ELF-1 (cell line): ENCODE results near the gene TSNAXIP1.
A peak's percentile ranks its signal among the peaks of the same experiment; 100 is the strongest.

Experiments
- DNase-seq: peaks from one replicate; pipeline ENCODE4 v3.0.0-alpha.2; 2016; ENCODE audit warnings: low read depth, low spot score

The TSNAXIP1 gene

GRCh38 chr16:67782567-67783352 is 23.9 kb upstream of the TSNAXIP1 start:
- DNase-seq: no peak

GRCh38 chr16:67783353-67783725 is 23.4 kb upstream of the TSNAXIP1 start:
- DNase-seq: no peak

GRCh38 chr16:67786491-67786890 is 20.2 kb upstream of the TSNAXIP1 start:
- DNase-seq: no peak

GRCh38 chr16:67790071-67790470 is 16.6 kb upstream of the TSNAXIP1 start:
- no peak for DNase-seq

GRCh38 chr16:67796099-67796718 is 10.5 kb upstream of the TSNAXIP1 start:
- no peak for DNase-seq

- no peak for DNase-seq
Measured at GRCh38 chr16:67800338-67800926, 6.3 kb upstream of the TSNAXIP1 start.

GRCh38 chr16:67801241-67801640 is 5.4 kb upstream of the TSNAXIP1 start:
- DNase-seq: no peak

GRCh38 chr16:67801883-67802282 is 4.8 kb upstream of the TSNAXIP1 start:
- DNase-seq: no peak

- DNase-seq: no peak
Measured at GRCh38 chr16:67803894-67804293, 2.8 kb upstream of the TSNAXIP1 start.

- DNase-seq: no peak
Measured at GRCh38 chr16:67804853-67805542, 1.7 kb upstream of the TSNAXIP1 start.

- no peak for DNase-seq
Measured at GRCh38 chr16:67805718-67806427, 816 bp upstream of the TSNAXIP1 start.

GRCh38 chr16:67807148-67807682 is 526 bp downstream of the TSNAXIP1 start:
- DNase-seq: no peak

GRCh38 chr16:67811899-67812298 is 5.2 kb downstream of the TSNAXIP1 start:
- no peak for DNase-seq

GRCh38 chr16:67814567-67814966 is 7.9 kb downstream of the TSNAXIP1 start:
- no peak for DNase-seq

GRCh38 chr16:67820608-67821259 is 14.0 kb downstream of the TSNAXIP1 start:
- no peak for DNase-seq

- peak; percentile 12 for DNase-seq
Measured at GRCh38 chr16:67822511-67822910, 15.8 kb downstream of the TSNAXIP1 start.

- DNase-seq: no peak
Measured at GRCh38 chr16:67825119-67825518, 18.4 kb downstream of the TSNAXIP1 start.

GRCh38 chr16:67825906-67826305 is 19.2 kb downstream of the TSNAXIP1 start:
- DNase-seq: no peak

- DNase-seq: no peak
Measured at GRCh38 chr16:67828651-67829050, 22.0 kb downstream of the TSNAXIP1 start.

- peak; percentile 27 for DNase-seq
Measured at GRCh38 chr16:67833030-67833414, 26.3 kb downstream of the TSNAXIP1 start.
